HepG2 (cell line): ENCODE results near the gene EIF3M. TPM values are rescaled to one million over a fixed set of nuclear protein-coding genes. Genes with fewer than 3 reads are reported as not detected.

Experiments
- ATAC-seq: fragments of 200-7000 bp; cut with Tn5 transposase; 3 replicates; pipeline ENCODE4 v1.9.1; 2020; ENCODE audit warnings: mild to moderate bottlenecking, moderate library complexity
- BruUV-seq: library from RNA; stranded (reverse); fragments of 400-500 nt; replicated peaks from 2 replicates; lab custom pipeline; 2021; lab: Mats Ljungman, UMichigan
- CTCF ChIA-PET: fragments of 300-600 bp; formaldehyde crosslinking; extraction: SDS; loops from one replicate; lab custom pipeline; 2021; ENCODE audit warnings: low total read pairs, inconsistent platforms, low intra/inter-chr PET ratio; lab: Yijun Ruan, JAX
- POLR2A ChIA-PET: fragments of 350-600 bp; sonication (Branson Sonifier 250); formaldehyde crosslinking; loops from one replicate; lab custom pipeline; 2020; ENCODE audit warnings: antibody characterized with exemption, inconsistent platforms; lab: Yijun Ruan, JAX
- DNase-seq: peaks from one replicate; pipeline ENCODE4 v3.0.0-alpha.2; 2015; ENCODE audit warnings: low spot score
- FAIRE-seq: peaks from 3 replicates; lab custom pipeline; 2011; peaks lifted over from hg19 to GRCh38; lab: Jason Lieb, UNC
- H2AFZ ChIP-seq: one replicate; pipeline ENCODE4 v1.6.1; 2011; ENCODE audit warnings: low read length, inconsistent platforms
- H3K27ac ChIP-seq: fragments of 300-600 bp; 3 replicates; pipeline ENCODE4 v1.8.0; 2011; ENCODE audit warnings: mixed run types, mild to moderate bottlenecking, mixed read lengths, low read length, inconsistent platforms; ENCODE audit not compliant: insufficient read depth; ENCODE audit errors: extremely low read length
- H3K27me3 ChIP-seq, 2 experiments: fragments of 200-600 bp in 1 of 2; 2 replicates in 1 of 2; 3 replicates in 1 of 2; pipeline versions ENCODE4 v1.6.0 to v1.8.0; 2011; ENCODE audit warnings: low read length in 2 of 2, mild to moderate bottlenecking in 2 of 2, moderate library complexity in 2 of 2, inconsistent platforms in 1 of 2; ENCODE audit not compliant: insufficient read depth in 2 of 2, control insufficient read depth in 1 of 2
- H3K36me3 ChIP-seq, 2 experiments: fragments of 200-600 bp in 1 of 2; replicated peaks in 1 of 2; 2 replicates in 1 of 2; 3 replicates in 1 of 2; pipeline versions ENCODE4 v1.5.1 to v1.8.0; 2011; ENCODE audit warnings: low read length in 2 of 2, inconsistent platforms in 1 of 2; ENCODE audit not compliant: insufficient read depth in 2 of 2, control insufficient read depth in 1 of 2
- H3K4me1 ChIP-seq: 2 replicates; pipeline ENCODE4 v1.5.1; 2012; ENCODE audit warnings: low read length, inconsistent platforms; ENCODE audit not compliant: insufficient read depth
- H3K4me2 ChIP-seq: 2 replicates; pipeline ENCODE4 v1.6.0; 2011; ENCODE audit warnings: low read depth, low read length, inconsistent platforms
- H3K4me3 ChIP-seq, 3 experiments: fragments of 200-600 bp in 1 of 3; sonication (generic), shearing (Covaris generic) in 1 of 3; replicated peaks in 1 of 3; 2 replicates each; pipeline ENCODE4 v1.5.1; 2011 to 2016; ENCODE audit warnings: low read length in 3 of 3, inconsistent platforms in 2 of 3, low read depth in 2 of 3, mild to moderate bottlenecking in 2 of 3, control low read depth in 1 of 3, mixed read lengths in 1 of 3; ENCODE audit not compliant: insufficient read depth in 1 of 3
- H3K79me2 ChIP-seq: one replicate; pipeline ENCODE4 v1.6.1; 2011; ENCODE audit warnings: low read length, inconsistent platforms; ENCODE audit not compliant: insufficient read depth
- H3K9ac ChIP-seq: 2 replicates; pipeline ENCODE4 v1.6.0; 2011; ENCODE audit warnings: mild to moderate bottlenecking, low read depth, low read length, inconsistent platforms; ENCODE audit not compliant: insufficient read depth
- H3K9me3 ChIP-seq: 2 replicates; pipeline ENCODE4 v1.5.1; 2012; ENCODE audit warnings: mild to moderate bottlenecking, low read length
- H4K20me1 ChIP-seq: 2 replicates; pipeline ENCODE4 v1.6.0; 2011; ENCODE audit warnings: inconsistent platforms, mild to moderate bottlenecking, low read length, moderate library complexity; ENCODE audit not compliant: insufficient read depth
- CREM ChIP-seq, 2 experiments: sonication (generic) in 1 of 2; formaldehyde crosslinking in 1 of 2; IDR thresholded peaks; 2 replicates each; pipeline versions ENCODE4 v1.4.0 to v1.6.1; 2016 to 2020; ENCODE audit warnings: antibody characterized with exemption in 1 of 2, mild to moderate bottlenecking in 1 of 2, missing genetic modification reagents in 1 of 2
- HDAC2 ChIP-seq: sonication (generic); formaldehyde crosslinking; IDR thresholded peaks from 2 replicates; pipeline ENCODE4 v1.4.0; 2020; ENCODE audit warnings: missing genetic modification reagents
- MAF1 ChIP-seq: sonication (generic); formaldehyde crosslinking; IDR thresholded peaks from 2 replicates; pipeline ENCODE4 v1.5.0; 2020; ENCODE audit warnings: missing genetic modification reagents, borderline replicate concordance
- MAFF ChIP-seq: IDR thresholded peaks from 2 replicates; pipeline ENCODE4 v1.6.1; 2011; ENCODE audit warnings: low read depth, low read length, improper control_type of control experiment
- MAFK ChIP-seq, 2 experiments: IDR thresholded peaks in 1 of 2; conservative IDR thresholded peaks in 1 of 2; 2 replicates each; pipeline ENCODE4 v1.6.1; 2011; ENCODE audit warnings: improper control_type of control experiment in 2 of 2, low read length in 2 of 2
- NFATC3 ChIP-seq: sonication (generic); formaldehyde crosslinking; IDR thresholded peaks from 2 replicates; pipeline ENCODE4 v1.5.1; 2020; ENCODE audit warnings: mild to moderate bottlenecking, missing genetic modification reagents
- RARG ChIP-seq: sonication (generic); formaldehyde crosslinking; IDR thresholded peaks from 2 replicates; pipeline ENCODE4 v1.4.0; 2020; ENCODE audit warnings: low read depth, mild to moderate bottlenecking, missing genetic modification reagents
- SAP130 ChIP-seq: IDR thresholded peaks from 2 replicates; pipeline ENCODE4 v1.6.1; 2016; ENCODE audit warnings: low read depth
- SOX6 ChIP-seq, 2 experiments: fragments of 450-650 bp in 1 of 2; sonication (generic) in 1 of 2; formaldehyde crosslinking in 1 of 2; IDR thresholded peaks; 2 replicates each; pipeline versions ENCODE4 v1.4.0 to v1.6.1; 2017 to 2020; ENCODE audit warnings: antibody characterized with exemption in 1 of 2, mild to moderate bottlenecking in 1 of 2, missing genetic modification reagents in 1 of 2
- SRY ChIP-seq: sonication (generic); formaldehyde crosslinking; IDR thresholded peaks from 2 replicates; pipeline ENCODE4 v1.8.0; 2022; ENCODE audit warnings: mild to moderate bottlenecking, missing genetic modification reagents
- ZNF430 ChIP-seq: sonication (generic); formaldehyde crosslinking; IDR thresholded peaks from 2 replicates; pipeline ENCODE4 v1.9.0; 2021; ENCODE audit warnings: mild to moderate bottlenecking, missing genetic modification reagents
- WGBS: methylation state at CpG from one replicate; pipeline ENCODE4 v1.1.6; 2017; ENCODE audit warnings: low lambda C conversion rate; 5-methylcytosine and 5-hydroxymethylcytosine counted together
- in situ Hi-C: cut with HindIII; loops from 2 replicates; pipeline ENCODE4 v1.10.0; 2017; ENCODE audit warnings: low pct_unique_long_range_greater_than_20kb; ENCODE audit not compliant: extremely low pct_ligation_motif_present
- intact Hi-C: fragments of 100-400 bp; cut with micrococcal nuclease; formaldehyde crosslinking; loops from one replicate; pipeline ENCODE4 v1.10.0; 2022; ENCODE audit not compliant: unreplicated experiment
- polyA plus RNA-seq, 8 experiments: library from polyadenylated mRNA; depleted of rRNA in 3 of 8; stranded (reverse) in 7 of 8; unstranded in 1 of 8; fragments of >200 nt; fragmentation: Illumina TruSeq in 4 of 8; extraction: Trizol in 4 of 8; gene quantifications; 2 replicates each; pipeline versions ENCODE4 v1.2.1 to v1.2.3, GENCODE V29; 2011 to 2016; ENCODE audit warnings: low read depth in 4 of 8, missing spikeins in 1 of 8, mixed read lengths in 1 of 8; ENCODE audit not compliant: insufficient read depth in 1 of 8
- total RNA-seq, 5 experiments: library from RNA; depleted of rRNA; stranded (reverse); fragments of >200 nt; fragmentation: Illumina TruSeq; extraction: Trizol; gene quantifications; 2 replicates each; pipeline ENCODE4 v1.2.3, GENCODE V29; 2016; ENCODE audit warnings: low read depth in 1 of 5
- TF ChIP-seq, protein P1 (sequence below): sonication (generic); formaldehyde crosslinking; IDR thresholded peaks from 2 replicates; pipeline ENCODE4 v1.5.1; 2020; ENCODE audit warnings: mild to moderate bottlenecking, missing genetic modification reagents, moderate library complexity

Gene EIF3M
- total and polyA plus RNA-seq, 2 of the 13 experiments (the other 11 are each of a cell fraction or from before 2014, with no cell fraction given): 279 to 389 TPM

DNA sequence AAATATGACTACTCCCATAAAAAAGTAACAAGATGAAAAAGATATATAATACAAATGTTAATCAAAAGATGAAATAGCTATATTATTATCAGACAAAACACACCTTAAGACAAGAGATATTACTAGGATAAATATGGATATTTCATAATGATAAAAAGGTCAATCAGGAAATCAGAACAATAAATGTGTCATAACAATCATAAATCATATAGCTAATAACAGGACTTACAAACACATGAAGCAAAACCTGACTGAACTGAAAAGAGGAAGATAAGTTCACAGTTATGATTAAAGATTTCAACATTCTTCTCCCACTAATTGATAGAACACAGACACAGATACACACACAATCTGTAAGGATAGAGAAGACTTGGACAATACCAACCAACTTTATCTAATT is 47.2 kb downstream of the EIF3M start (continued):
- TF ChIP-seq, protein P1, sequence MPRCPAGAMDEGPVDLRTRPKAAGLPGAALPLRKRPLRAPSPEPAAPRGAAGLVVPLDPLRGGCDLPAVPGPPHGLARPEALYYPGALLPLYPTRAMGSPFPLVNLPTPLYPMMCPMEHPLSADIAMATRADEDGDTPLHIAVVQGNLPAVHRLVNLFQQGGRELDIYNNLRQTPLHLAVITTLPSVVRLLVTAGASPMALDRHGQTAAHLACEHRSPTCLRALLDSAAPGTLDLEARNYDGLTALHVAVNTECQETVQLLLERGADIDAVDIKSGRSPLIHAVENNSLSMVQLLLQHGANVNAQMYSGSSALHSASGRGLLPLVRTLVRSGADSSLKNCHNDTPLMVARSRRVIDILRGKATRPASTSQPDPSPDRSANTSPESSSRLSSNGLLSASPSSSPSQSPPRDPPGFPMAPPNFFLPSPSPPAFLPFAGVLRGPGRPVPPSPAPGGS (CRISPR knock-in tag): no peak

DNA sequence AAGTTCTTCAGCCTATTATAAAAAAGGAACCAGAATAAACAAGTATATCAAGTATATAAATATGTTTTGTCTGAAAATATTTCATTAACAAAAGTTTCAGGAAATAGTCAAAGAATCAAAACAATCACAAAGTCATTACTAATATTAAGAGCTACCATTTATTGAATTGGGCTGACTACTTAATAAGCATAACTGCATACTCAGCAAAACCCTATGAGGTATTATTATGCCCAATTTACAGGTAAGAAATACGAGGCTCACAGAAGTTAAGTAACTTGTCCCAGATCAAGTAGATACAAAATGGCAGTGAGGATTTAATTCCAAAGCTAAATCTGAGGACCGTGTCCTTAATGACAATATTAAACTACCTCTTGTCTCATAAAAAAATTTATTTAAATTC is 52.2 kb downstream of the EIF3M start:
- no TSS peak for BruUV-seq
- H3K79me2 ChIP-seq: no peaks in the 10 kb centered on the region
- CTCF ChIA-PET: no interaction called here
- no peaks in the 10 kb centered on the region for H4K20me1 ChIP-seq
- H3K4me1 ChIP-seq: no peaks in the 10 kb centered on the region
- FAIRE-seq (no peak), DNase-seq (no peak), ATAC-seq (no peak)
- H3K4me3 ChIP-seq: no peak overlapping the region
- H3K9ac ChIP-seq: no peak overlapping the region
- H2AFZ ChIP-seq: no peak overlapping the region
- WGBS: 41% methylated on average over 2 of the region's 2 CpGs
- intact Hi-C loops (no loop called here), in situ Hi-C loops (no loop called here)
- no peak overlapping the region for H3K27ac ChIP-seq
- peak; percentile 89 for TF ChIP-seq MAFF
- TF ChIP-seq RARG (CRISPR knock-in tag): no peak
- TF ChIP-seq MAF1 (CRISPR knock-in tag): no peak
- TF ChIP-seq NFATC3 (CRISPR knock-in tag): no peak
- TF ChIP-seq SAP130: no peak
- no peak for TF ChIP-seq SRY (CRISPR knock-in tag)
- TF ChIP-seq CREM (IDR thresholded peaks at IDR 0.05): no peak
- TF ChIP-seq CREM (CRISPR knock-in tag; IDR thresholded peaks at IDR 0.05): no peak
- TF ChIP-seq HDAC2 (CRISPR knock-in tag): no peak
- peak; percentile 87 to 93 for TF ChIP-seq MAFK (conservative IDR thresholded peaks at IDR 0.05 in 1 of 2, IDR thresholded peaks at IDR 0.05 in 1 of 2; ENCODE audit: low read length in 2 of 2)
- no peak for TF ChIP-seq SOX6 (IDR thresholded peaks at IDR 0.05)
- no peak for TF ChIP-seq SOX6 (CRISPR knock-in tag; IDR thresholded peaks at IDR 0.05)
- TF ChIP-seq ZNF430 (CRISPR knock-in tag): no peak
- H3K27me3 ChIP-seq: no peaks in the 10 kb centered on the region; a peak in 1 of 5 replicates
- POLR2A ChIA-PET: no interaction called here
- no peak overlapping the region for H3K4me2 ChIP-seq
- H3K36me3 ChIP-seq: no peaks in the 10 kb centered on the region
- H3K9me3 ChIP-seq: peaks cover 7% of the 10 kb centered on the region
